ENCODE measurements around the gene TMEM37. TPM values are rescaled to one million over a fixed set of nuclear protein-coding genes. Genes with fewer than 3 reads are reported as not detected.
A peak's percentile ranks its signal among the peaks of the same experiment; 100 is the strongest.

TMEM37 gene
- total and polyA plus RNA-seq, 2 of the 13 experiments (the other 11 are each of a cell fraction or from before 2014, with no cell fraction given), result 37.7 to 115 TPM

- no peak for TF ChIP-seq ZNF512B (CRISPR knock-in tag; IDR thresholded peaks at IDR 0.05; ENCODE audit: borderline replicate concordance)
- no peak for TF ChIP-seq FOXP1 (IDR thresholded peaks at IDR 0.05)
- TF ChIP-seq FOXP1 (CRISPR knock-in tag; IDR thresholded peaks at IDR 0.05), result no peak
- peak; percentile 81 for TF ChIP-seq ETV5 (CRISPR knock-in tag; IDR thresholded peaks at IDR 0.05; ENCODE audit: borderline replicate concordance)
- TF ChIP-seq TARDBP (CRISPR knock-in tag; IDR thresholded peaks at IDR 0.05), result peak; percentile 45; the same call in 1 of the 2 replicates
- no peak for TF ChIP-seq KAT7 (CRISPR knock-in tag; IDR thresholded peaks at IDR 0.05; ENCODE audit: borderline replicate concordance)
- no peak for TF ChIP-seq EEA1 (CRISPR knock-in tag; IDR thresholded peaks at IDR 0.05; ENCODE audit: borderline replicate concordance)
- peak; percentile 76 for TF ChIP-seq HOXA5 (CRISPR knock-in tag; IDR thresholded peaks at IDR 0.05)
- TF ChIP-seq CEBPG (CRISPR knock-in tag; IDR thresholded peaks at IDR 0.05), result peak; percentile 76
- no peak for TF ChIP-seq SRF (IDR thresholded peaks at IDR 0.05; ENCODE audit: low read depth, low read length)
- TF ChIP-seq PBX3 (CRISPR knock-in tag; IDR thresholded peaks at IDR 0.05; ENCODE audit: borderline replicate concordance), result no peak
- peak; percentile 53 for TF ChIP-seq ELF1 (CRISPR knock-in tag; IDR thresholded peaks at IDR 0.05)
- TF ChIP-seq ZFP1 (CRISPR knock-in tag; IDR thresholded peaks at IDR 0.05), result no peak
- TF ChIP-seq POLR2AphosphoS5 (IDR thresholded peaks at IDR 0.05; ENCODE audit: low read depth, low read length), result no peak
- no peak for TF ChIP-seq ZNF33A (CRISPR knock-in tag; IDR thresholded peaks at IDR 0.05; ENCODE audit: borderline replicate concordance)
- TF ChIP-seq ZNF816 (CRISPR knock-in tag; IDR thresholded peaks at IDR 0.05; ENCODE audit: borderline replicate concordance), result no peak
- peak; percentile 40; the same call in 1 of the 2 replicates for TF ChIP-seq ZNF563 (CRISPR knock-in tag; IDR thresholded peaks at IDR 0.05)
- no peak for TF ChIP-seq NFAT5 (CRISPR knock-in tag; IDR thresholded peaks at IDR 0.05)
- no peak for TF ChIP-seq MXD1 (CRISPR knock-in tag; IDR thresholded peaks at IDR 0.05)
Observed at GRCh38 chr2:119476301-119477112, 44.9 kb downstream of the TMEM37 start (continued).

Measured in HepG2 (cell line).